ENCODE results near the gene SUDS3. TPM values are rescaled to one million over a fixed set of nuclear protein-coding genes. Genes with fewer than 3 reads are reported as not detected.

Gene SUDS3
- total RNA-seq: 8.0 TPM

- Histone ChIP-seq H3K4me3 (peak within 1 kb of the TSS; percentile 79 to 97), H3K27me3 (no peaks in the 10 kb centered on the region), H3K9me3 (no peaks in the 10 kb centered on the region), H3K27ac (peak within 1 kb of the TSS; percentile 94 to 95), H3K4me1 (peaks cover 2 to 14% of the 10 kb centered on the region in 2 donors), H3K36me3 (peaks cover 20 to 24% of the 10 kb centered on the region in 2 donors)
- intact Hi-C loops (cut with DNase I): loop anchor here (1.0 to 5.0 kb wide), 4 partner anchors 69 to 1291 kb away; partner anchors contain the start of genes HSPB8 and PRKAB1
- TF ChIP-seq CTCF (IDR thresholded peaks at IDR 0.05): peak; percentile 97 to 98 (median 98)
- DNase-seq (ENCODE audit: low spot score in 2 of 2): peak; percentile 68 to 96
Measured at GRCh38 chr12:118376089-118377020, at the start of gene SUDS3. TSS of gene SUDS3 (plus strand) at chr12:118376555. CDS start at chr12:118376692, 137 bp downstream.

DNA sequence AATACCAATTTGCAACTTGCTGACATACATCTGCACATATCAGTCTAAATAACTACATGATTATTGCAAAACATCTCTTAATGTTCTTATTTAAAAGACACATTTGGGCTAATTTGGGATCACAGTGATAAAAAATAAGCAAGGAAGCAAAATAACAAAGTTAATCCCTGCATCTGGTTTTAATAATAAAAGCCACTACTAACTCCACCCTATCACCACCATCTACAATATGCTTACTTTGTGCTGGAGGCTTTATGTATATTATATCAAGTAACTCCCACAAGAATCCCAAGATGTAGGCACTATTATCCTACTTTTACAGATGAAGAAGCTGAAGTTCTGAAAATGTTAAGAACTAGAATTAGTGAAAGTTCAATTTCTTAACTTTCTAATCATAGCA, 49.4 kb upstream of the SUDS3 start:
- peaks cover 0 to 8% of the 10 kb centered on the region in 2 donors for H3K4me1 ChIP-seq
- TF ChIP-seq CTCF (IDR thresholded peaks at IDR 0.05): no peak
- H3K27ac ChIP-seq: no peak overlapping the region
- DNase-seq (ENCODE audit: low spot score in 2 of 2): no peak
- no peaks in the 10 kb centered on the region for H3K9me3 ChIP-seq
- no peaks in the 10 kb centered on the region for H3K27me3 ChIP-seq
- H3K4me3 ChIP-seq: no peak overlapping the region
- H3K36me3 ChIP-seq: no peaks in the 10 kb centered on the region
- intact Hi-C loops (cut with DNase I): no loop called here

DNA sequence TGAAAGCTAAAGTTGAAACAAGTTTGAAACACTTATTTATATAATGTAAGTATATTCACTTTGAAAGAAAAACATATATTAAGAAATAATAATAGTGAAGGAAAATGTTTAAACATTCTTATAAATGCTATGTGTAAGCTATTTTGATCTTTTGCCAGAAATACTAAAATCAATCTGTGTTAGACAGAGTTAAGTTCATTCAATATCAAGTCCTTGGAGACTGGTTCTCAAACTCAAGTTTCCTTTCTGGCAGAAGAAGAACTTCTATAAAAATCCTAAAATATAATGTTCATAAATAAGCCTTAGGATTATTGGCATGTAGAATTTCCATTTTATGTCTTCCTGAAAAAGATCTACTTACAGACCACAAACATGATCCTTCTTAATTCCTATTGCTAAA, 49.0 kb upstream of the SUDS3 start:
- Histone ChIP-seq H3K4me1 (peaks cover 0 to 8% of the 10 kb centered on the region in 2 donors), H3K9me3 (no peaks in the 10 kb centered on the region), H3K27me3 (no peaks in the 10 kb centered on the region), H3K36me3 (no peaks in the 10 kb centered on the region), H3K27ac (no peak overlapping the region), H3K4me3 (no peak overlapping the region)
- intact Hi-C loops (cut with DNase I): no loop called here
- no peak for TF ChIP-seq CTCF (IDR thresholded peaks at IDR 0.05)
- no peak for DNase-seq (ENCODE audit: low spot score in 2 of 2)

- intact Hi-C loops (cut with DNase I): no loop called here
- Histone ChIP-seq H3K27me3 (no peaks in the 10 kb centered on the region), H3K4me1 (peaks cover 0 to 8% of the 10 kb centered on the region in 2 donors), H3K9me3 (no peaks in the 10 kb centered on the region), H3K36me3 (no peaks in the 10 kb centered on the region), H3K27ac (no peak overlapping the region), H3K4me3 (no peak overlapping the region)
- TF ChIP-seq CTCF (IDR thresholded peaks at IDR 0.05): no peak
- DNase-seq (ENCODE audit: low spot score in 2 of 2): no peak
Measured at GRCh38 chr12:118328486-118329330, 47.6 kb upstream of the SUDS3 start.

DNA sequence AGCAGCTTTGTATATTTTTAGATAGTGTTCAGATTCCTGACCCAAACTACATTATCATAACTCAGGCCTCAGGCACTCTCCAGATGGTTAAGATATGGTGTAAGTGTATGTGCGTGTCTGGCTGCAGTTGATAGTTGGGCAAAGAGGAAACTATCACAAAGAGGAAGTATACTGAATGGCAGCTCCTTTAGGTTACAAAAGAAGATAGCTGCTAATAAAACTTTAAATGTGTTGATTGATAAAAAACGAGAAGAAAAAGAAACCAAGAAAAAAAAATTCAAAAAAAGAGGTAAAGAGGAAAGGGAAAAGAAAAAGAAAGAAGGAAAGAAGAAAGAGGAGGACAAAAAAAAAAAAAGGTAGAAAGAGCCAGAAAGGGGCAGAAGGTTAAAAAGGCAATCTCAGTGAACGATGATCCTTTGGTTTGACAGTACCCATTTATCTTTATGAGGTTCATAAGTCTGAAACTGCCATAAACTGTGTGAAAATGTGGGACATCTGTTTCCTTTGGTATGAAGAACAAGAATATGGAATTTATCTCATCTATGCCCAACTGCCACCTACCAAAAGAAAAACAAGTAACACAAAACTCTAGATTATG, 45.8 kb upstream of the SUDS3 start:
- H3K9me3 ChIP-seq: no peaks in the 10 kb centered on the region
- H3K4me1 ChIP-seq: peaks cover 0 to 8% of the 10 kb centered on the region in 2 donors
- DNase-seq (ENCODE audit: low spot score in 2 of 2): no peak
- no peak overlapping the region for H3K27ac ChIP-seq
- H3K27me3 ChIP-seq: no peaks in the 10 kb centered on the region
- intact Hi-C loops (cut with DNase I): no loop called here
- H3K36me3 ChIP-seq: no peaks in the 10 kb centered on the region
- H3K4me3 ChIP-seq: no peak overlapping the region
- no peak for TF ChIP-seq CTCF (IDR thresholded peaks at IDR 0.05)
